K562 (cell line): ENCODE measurements around the gene TRIP6. TPM values are rescaled to one million over a fixed set of nuclear protein-coding genes. Genes with fewer than 3 reads are reported as not detected.

Experiments used
- ATF7 ChIP-seq: fragments of 450-650 bp; IDR thresholded peaks from 2 replicates; pipeline ENCODE4 v1.7.1; 2014; ENCODE audit warnings: mild to moderate bottlenecking, moderate library complexity
- BDP1 ChIP-seq: IDR thresholded peaks from 3 replicates; pipeline ENCODE4 v1.6.1; 2011; ENCODE audit not compliant: insufficient read length, insufficient read depth
- BHLHE40 ChIP-seq: IDR thresholded peaks from 2 replicates; pipeline ENCODE4 v1.6.1; 2011; ENCODE audit warnings: low read length, improper control_type of control experiment
- C11orf30 ChIP-seq: fragments of 450-650 bp; IDR thresholded peaks from 2 replicates; pipeline ENCODE4 v1.6.1; 2016; ENCODE audit warnings: low read depth, mild to moderate bottlenecking
- CXXC5 ChIP-seq: fragments of 250-450 bp; sonication (Bioruptor Pico); IDR thresholded peaks from 2 replicates; pipeline ENCODE4 v1.8.0; 2022; ENCODE audit warnings: inconsistent platforms, mild to moderate bottlenecking, moderate library complexity
- ELK1 ChIP-seq: sonication (generic); formaldehyde crosslinking; IDR thresholded peaks from 2 replicates; pipeline ENCODE4 v1.8.1; 2022; ENCODE audit warnings: missing genetic modification reagents
- ETV5 ChIP-seq: sonication (generic); formaldehyde crosslinking; IDR thresholded peaks from 2 replicates; pipeline ENCODE4 v1.4.0; 2020; ENCODE audit warnings: low read depth, mild to moderate bottlenecking, missing genetic modification reagents
- GTF3C2 ChIP-seq: IDR thresholded peaks from 3 replicates; pipeline ENCODE4 v1.6.1; 2011; ENCODE audit warnings: borderline replicate concordance, mild to moderate bottlenecking, moderate library complexity; ENCODE audit not compliant: insufficient read length; ENCODE audit errors: extremely low read depth
- HOXB6 ChIP-seq: fragments of 250-450 bp; sonication (Bioruptor Pico); IDR thresholded peaks from 2 replicates; pipeline ENCODE4 v1.5.1; 2022; ENCODE audit warnings: mild to moderate bottlenecking, borderline replicate concordance
- MTA1 ChIP-seq: fragments of 450-650 bp; IDR thresholded peaks from 2 replicates; pipeline ENCODE4 v1.6.1; 2017; ENCODE audit warnings: borderline replicate concordance
- NEUROD1 ChIP-seq: fragments of 150-350 bp; IDR thresholded peaks from 2 replicates; pipeline ENCODE4 v1.6.1; 2014; ENCODE audit warnings: borderline replicate concordance, low read length, low read depth; ENCODE audit not compliant: partially characterized antibody
- NR2F6 ChIP-seq: fragments of 450-650 bp; formaldehyde crosslinking; IDR thresholded peaks from 2 replicates; pipeline ENCODE4 v1.4.0; 2020; ENCODE audit warnings: mild to moderate bottlenecking
- RNF2 ChIP-seq: sonication (generic); IDR thresholded peaks from 2 replicates; pipeline ENCODE4 v1.6.1; 2016
- RUNX1 ChIP-seq: sonication (generic); IDR thresholded peaks from 2 replicates; pipeline ENCODE4 v1.6.1; 2016; ENCODE audit warnings: antibody characterized with exemption, low read depth
- SP2 ChIP-seq: IDR thresholded peaks from 2 replicates; pipeline ENCODE4 v1.6.1; 2011; ENCODE audit warnings: mild to moderate bottlenecking, low read depth, low read length, moderate library complexity; ENCODE audit not compliant: poor library complexity, severe bottlenecking; ENCODE audit errors: extremely low read depth
- ZBTB11 ChIP-seq, 3 experiments: fragments of 200-800 bp in 1 of 3; fragments of 250-450 bp in 1 of 3; fragments of 450-650 bp in 1 of 3; sonication (Bioruptor Pico) in 1 of 3; sonication (Bioruptor generic) in 1 of 3; formaldehyde crosslinking in 1 of 3; IDR thresholded peaks; 2 replicates each; pipeline versions ENCODE4 v1.6.1 to v1.8.0; 2016 to 2022; ENCODE audit warnings: mild to moderate bottlenecking in 2 of 3, missing genetic modification characterization in 2 of 3, missing compliant biosample characterization in 1 of 3, moderate library complexity in 1 of 3
- ZEB2 ChIP-seq: fragments of 450-650 bp; IDR thresholded peaks from 2 replicates; pipeline ENCODE4 v1.6.1; 2016
- ZFP91 ChIP-seq: sonication (generic); formaldehyde crosslinking; IDR thresholded peaks from 2 replicates; pipeline ENCODE4 v1.8.0; 2022; ENCODE audit warnings: mild to moderate bottlenecking, missing genetic modification reagents
- polyA plus RNA-seq, 8 experiments: library from polyadenylated mRNA; depleted of rRNA in 4 of 8; stranded (reverse) in 5 of 8; unstranded in 3 of 8; fragments of >200 nt; fragmentation: Nextera tagmentation in 2 of 8; fragmentation: Illumina TruSeq in 1 of 8; extraction: Ambion mirVana in 2 of 8; extraction: Trizol in 1 of 8; gene quantifications; 2 replicates each; pipeline versions ENCODE4 v1.2.1 to v1.2.3, GENCODE V29; 2011 to 2014; ENCODE audit warnings: inconsistent platforms in 1 of 8, missing spikeins in 1 of 8
- total RNA-seq, 7 experiments: library from RNA; depleted of rRNA in 6 of 7; stranded (reverse); fragments of >200 nt in 6 of 7; fragmentation: Illumina TruSeq in 2 of 7; extraction: Trizol in 2 of 7; gene quantifications; 2 replicates each; pipeline versions ENCODE4 v1.2.1 to v1.2.3, GENCODE V29; 2011 to 2021; ENCODE audit warnings: low replicate concordance in 1 of 7

Gene TRIP6
- total and polyA plus RNA-seq, 9 of the 15 experiments (the other 6 are each of a cell fraction or from before 2014, with no cell fraction given) = 5.9 to 141 (median 54.0) TPM

- TF ChIP-seq HOXB6 (no peak), ATF7 (peak; percentile 81), NEUROD1 (peak; percentile 8), CXXC5 (CRISPR knock-in tag) (peak; percentile 86), SP2 (no peak), ELK1 (no peak), ZEB2 (0 out of 2 replicates have a peak, but pooled peaks have one; percentile 41), C11orf30 (no peak), RNF2 (0 out of 2 replicates have a peak, but pooled peaks have one; percentile 58), ZBTB11 (CRISPR knock-in tag; IDR thresholded peaks at IDR 0.05) (0 out of 6 replicates have a peak, but pooled peaks of 1 of the 3 experiments have one; percentile 8), ZFP91 (no peak), BHLHE40 (0 out of 2 replicates have a peak, but pooled peaks have one; percentile 27), RUNX1 (no peak), BDP1 (no peak), MTA1 (peak; percentile 53; the same call in 1 of the 2 replicates), GTF3C2 (no peak), NR2F6 (CRISPR knock-in tag) (0 out of 2 replicates have a peak, but pooled peaks have one; percentile 70), ETV5 (CRISPR knock-in tag) (peak; percentile 61)
These were observed 39.6 kb upstream of the TRIP6 start, which contains the start of gene EPHB4 (continued) for GRCh38 chr7:100827330-100828226.
